Left cardiac atrium (tissue), 4 donors: ENCODE results near the gene RNF183. TPM values are rescaled to one million over a fixed set of nuclear protein-coding genes. Genes with fewer than 3 reads are reported as not detected.
"Not testable (repeated sequence)": the region's sequence is repeated elsewhere in the genome, so short reads cannot be mapped to it uniquely, and the experiment has no call there.

Experiments used
- ATAC-seq, 2 donors: fragments of 200-7000 bp; cut with Tn5 transposase; one replicate each; pipeline ENCODE4 v1.9.1; 2020; ENCODE audit warnings: mild to moderate bottlenecking in 2 of 2, moderate library complexity in 2 of 2
- DNase-seq: peaks from one replicate; pipeline ENCODE4 v3.0.0-alpha.2; 2020
- intact Hi-C, 2 donors: fragments of 100-400 bp; cut with DNase I; formaldehyde crosslinking; loops; one replicate each; pipeline versions ENCODE4 v1.14.1 to v1.15.1; 2022 to 2023
- total RNA-seq, 2 donors: library from RNA; stranded (reverse); fragmentation: NEBNext Ultra II Directional; extraction: Animal tissue kit (Norgen Biotek cat#: 25700); gene quantifications; one replicate each; pipeline ENCODE4 v1.2.1, GENCODE V29; 2021
- donor health status: DM: no; HTN: yes; CAD: no.
- donor health status: DM: no; HTN: yes; CAD: no; lungs with severe emphysema.
- donor health status: DM: yes; HTN: yes; CAD: no.
- donor health status: Dilated cardiomyopathy.

RNF183 gene
- total RNA-seq, 2 donors from 2014 or later = not detected

- DNase-seq = no peak
- ATAC-seq = no peak
- intact Hi-C loops = no loop called here
Measured at GRCh38 chr9:113320051-113320450, 16.9 kb upstream of the RNF183 start.

- ATAC-seq (no peak), DNase-seq (no peak)
- intact Hi-C loops = no loop called here
Measured at GRCh38 chr9:113319054-113319453, 15.9 kb upstream of the RNF183 start.

GRCh38 chr9:113317777-113318176 is 14.6 kb upstream of the RNF183 start:
- DNase-seq = no peak
- intact Hi-C loops = no loop called here
- ATAC-seq = peak in 1 of 2 donors; percentile 55

- no peak for ATAC-seq
- intact Hi-C loops = no loop called here
- no peak for DNase-seq
Measured at GRCh38 chr9:113316030-113316429, 12.9 kb upstream of the RNF183 start.

GRCh38 chr9:113315231-113315630 is 12.1 kb upstream of the RNF183 start:
- intact Hi-C loops = no loop called here
- DNase-seq (no peak), ATAC-seq (no peak)

- ATAC-seq (no peak), DNase-seq (no peak)
- intact Hi-C loops = no loop called here
Measured at GRCh38 chr9:113313261-113313660, 10.1 kb upstream of the RNF183 start.

- no peak for ATAC-seq
- DNase-seq = no peak
- intact Hi-C loops = no loop called here
Measured at GRCh38 chr9:113311961-113312360, 8.8 kb upstream of the RNF183 start.

- peak in 1 of 2 donors; percentile 53 for ATAC-seq
- no peak for DNase-seq
- intact Hi-C loops = no loop called here
Measured at GRCh38 chr9:113310538-113310937, 7.4 kb upstream of the RNF183 start.

- peak in 1 of 2 donors; percentile 63 for ATAC-seq
- intact Hi-C loops = loop anchor here in 1 of 2 donors (2.0 kb wide), 1 partner anchor 91 kb away; the partner anchor contains the start of gene ALAD
- DNase-seq = no peak
Measured at GRCh38 chr9:113309204-113309813, 6.1 kb upstream of the RNF183 start.

- intact Hi-C loops = no loop called here
- no peak for ATAC-seq
Measured at GRCh38 chr9:113307396-113307975, 4.3 kb upstream of the RNF183 start.

GRCh38 chr9:113306566-113306965 is 3.4 kb upstream of the RNF183 start:
- intact Hi-C loops = no loop called here
- DNase-seq (no peak), ATAC-seq (no peak)

More at GRCh38 chr9:113307396-113307975, 4.3 kb upstream of the RNF183 start:
- no peak for DNase-seq

- intact Hi-C loops = no loop called here
- no peak for DNase-seq
Measured at GRCh38 chr9:113301548-113301947, 1.6 kb downstream of the RNF183 start.

GRCh38 chr9:113299800-113300292 is 3.3 kb downstream of the RNF183 start:
- no peak for DNase-seq
- intact Hi-C loops = no loop called here
- ATAC-seq = peak; percentile 8 to 29

More at GRCh38 chr9:113301548-113301947, 1.6 kb downstream of the RNF183 start:
- no peak for ATAC-seq

- intact Hi-C loops = no loop called here
- no peak for ATAC-seq
- no peak for DNase-seq
Measured at GRCh38 chr9:113298924-113299770, 4.0 kb downstream of the RNF183 start.

- DNase-seq (no peak), ATAC-seq (no peak)
- intact Hi-C loops = no loop called here
Measured at GRCh38 chr9:113298311-113298710, 4.9 kb downstream of the RNF183 start.

- ATAC-seq (no peak), DNase-seq (no peak)
- intact Hi-C loops = no loop called here
Measured at GRCh38 chr9:113296796-113297558, 6.2 kb downstream of the RNF183 start.

GRCh38 chr9:113296247-113296646 is 6.9 kb downstream of the RNF183 start:
- intact Hi-C loops, DNase-seq, ATAC-seq: not testable (repeated sequence)

GRCh38 chr9:113293285-113293878 is 9.8 kb downstream of the RNF183 start:
- ATAC-seq (no peak), DNase-seq (no peak)
- intact Hi-C loops = no loop called here

- intact Hi-C loops = no loop called here
- DNase-seq (no peak), ATAC-seq (no peak)
Measured at GRCh38 chr9:113290052-113290607, 13.0 kb downstream of the RNF183 start.
